Trophoblast cell (in vitro differentiated cells and primary cell): Measurements from ENCODE around the gene RAD51AP1. TPM values are rescaled to one million over a fixed set of nuclear protein-coding genes. Genes with fewer than 3 reads are reported as not detected.

Experiments
- DNase-seq, 2 donors: peaks; one replicate each; pipeline ENCODE4 v3.0.0-alpha.2; 2016
- H2AFZ ChIP-seq: 2 replicates; pipeline ENCODE4 v1.6.1; 2013; ENCODE audit warnings: low read length, moderate library complexity, mild to moderate bottlenecking; ENCODE audit not compliant: insufficient read depth, poor library complexity
- H2AK5ac ChIP-seq: 2 replicates; pipeline ENCODE4 v1.6.1; 2013; ENCODE audit warnings: mild to moderate bottlenecking, low read length
- H2BK120ac ChIP-seq: 2 replicates; pipeline ENCODE4 v1.6.1; 2013; ENCODE audit warnings: low read length, mild to moderate bottlenecking, moderate library complexity; ENCODE audit not compliant: insufficient read depth, poor library complexity
- H2BK12ac ChIP-seq: 2 replicates; pipeline ENCODE4 v1.6.1; 2013; ENCODE audit warnings: mild to moderate bottlenecking, low read length, moderate library complexity
- H2BK5ac ChIP-seq: 2 replicates; pipeline ENCODE4 v1.6.1; 2013; ENCODE audit warnings: low read length, low read depth, moderate library complexity, mild to moderate bottlenecking; ENCODE audit not compliant: poor library complexity
- H3K14ac ChIP-seq: 2 replicates; pipeline ENCODE4 v1.6.1; 2013; ENCODE audit warnings: mild to moderate bottlenecking, low read length
- H3K18ac ChIP-seq: 2 replicates; pipeline ENCODE4 v1.6.1; 2013; ENCODE audit warnings: mild to moderate bottlenecking, low read length
- H3K23ac ChIP-seq: 2 replicates; pipeline ENCODE4 v1.6.1; 2013; ENCODE audit warnings: low read length
- H3K27ac ChIP-seq: 2 replicates; pipeline ENCODE4 v1.5.1; 2013; ENCODE audit warnings: low read depth, mild to moderate bottlenecking, inconsistent platforms, low read length, moderate library complexity
- H3K27me3 ChIP-seq: 2 replicates; pipeline ENCODE4 v1.6.1; 2013; ENCODE audit warnings: inconsistent platforms, mild to moderate bottlenecking, low read length, moderate library complexity; ENCODE audit not compliant: insufficient read depth
- H3K36me3 ChIP-seq, 2 experiments: 1 replicate in 1 of 2; 2 replicates in 1 of 2; pipeline ENCODE4 v1.6.1; 2013; ENCODE audit warnings: low read length in 2 of 2, mild to moderate bottlenecking in 2 of 2, moderate library complexity in 1 of 2; ENCODE audit not compliant: insufficient read depth in 2 of 2, control insufficient read depth in 1 of 2
- H3K4ac ChIP-seq: 2 replicates; pipeline ENCODE4 v1.6.1; 2013; ENCODE audit warnings: low read depth, mild to moderate bottlenecking, low read length, moderate library complexity
- H3K4me1 ChIP-seq, 2 experiments: 1 replicate in 1 of 2; 2 replicates in 1 of 2; pipeline ENCODE4 v1.6.1; 2013; ENCODE audit warnings: low read length in 2 of 2, mild to moderate bottlenecking in 2 of 2, moderate library complexity in 1 of 2; ENCODE audit not compliant: insufficient read depth in 2 of 2, control insufficient read depth in 1 of 2
- H3K4me2 ChIP-seq: 2 replicates; pipeline ENCODE4 v1.6.1; 2013; ENCODE audit warnings: inconsistent platforms, mild to moderate bottlenecking, low read length, moderate library complexity
- H3K4me3 ChIP-seq: 2 replicates; pipeline ENCODE4 v1.5.1; 2013; ENCODE audit warnings: mild to moderate bottlenecking, low read depth, low read length, inconsistent platforms
- H3K79me1 ChIP-seq: one replicate; pipeline ENCODE4 v1.6.1; 2013; ENCODE audit warnings: low read length
- H3K79me2 ChIP-seq: 2 replicates; pipeline ENCODE4 v1.6.1; 2013; ENCODE audit warnings: low read length, mild to moderate bottlenecking; ENCODE audit not compliant: control insufficient read depth, insufficient read depth, poor library complexity
- H3K9ac ChIP-seq: 2 replicates; pipeline ENCODE4 v1.6.1; 2013; ENCODE audit warnings: mild to moderate bottlenecking, low read length
- H3K9me3 ChIP-seq: 2 replicates; pipeline ENCODE4 v1.6.1; 2013; ENCODE audit warnings: low read depth, mild to moderate bottlenecking, control low read depth, inconsistent platforms, low read length; ENCODE audit not compliant: insufficient read depth
- H4K12ac ChIP-seq: 2 replicates; pipeline ENCODE4 v1.6.1; 2013; ENCODE audit warnings: low read depth, mild to moderate bottlenecking, low read length, moderate library complexity
- H4K8ac ChIP-seq: 2 replicates; pipeline ENCODE4 v1.6.1; 2013; ENCODE audit warnings: low read depth, mild to moderate bottlenecking, low read length, moderate library complexity
- H4K91ac ChIP-seq: one replicate; pipeline ENCODE4 v1.6.1; 2013; ENCODE audit warnings: low read depth, mild to moderate bottlenecking, low read length, moderate library complexity
- WGBS: extraction: QIAGEN DNeasy Blood & Tissue Kit; methylation state at CpG from one replicate; pipeline ENCODE4 v1.1.7; 2013; ENCODE audit warnings: missing lambda C conversion rate; ENCODE audit not compliant: insufficient read length, insufficient coverage; ENCODE audit errors: extremely low coverage; 5-methylcytosine and 5-hydroxymethylcytosine counted together
- polyA plus RNA-seq: library from polyadenylated mRNA; stranded (reverse); fragments of 200-250 nt; gene quantifications from 2 replicates; pipeline ENCODE4 v1.2.3, GENCODE V29; 2013

RAD51AP1 gene, protein sequence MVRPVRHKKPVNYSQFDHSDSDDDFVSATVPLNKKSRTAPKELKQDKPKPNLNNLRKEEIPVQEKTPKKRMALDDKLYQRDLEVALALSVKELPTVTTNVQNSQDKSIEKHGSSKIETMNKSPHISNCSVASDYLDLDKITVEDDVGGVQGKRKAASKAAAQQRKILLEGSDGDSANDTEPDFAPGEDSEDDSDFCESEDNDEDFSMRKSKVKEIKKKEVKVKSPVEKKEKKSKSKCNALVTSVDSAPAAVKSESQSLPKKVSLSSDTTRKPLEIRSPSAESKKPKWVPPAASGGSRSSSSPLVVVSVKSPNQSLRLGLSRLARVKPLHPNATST
- 17.2 and 17.8 TPM in 2 replicates for polyA plus RNA-seq

DNA sequence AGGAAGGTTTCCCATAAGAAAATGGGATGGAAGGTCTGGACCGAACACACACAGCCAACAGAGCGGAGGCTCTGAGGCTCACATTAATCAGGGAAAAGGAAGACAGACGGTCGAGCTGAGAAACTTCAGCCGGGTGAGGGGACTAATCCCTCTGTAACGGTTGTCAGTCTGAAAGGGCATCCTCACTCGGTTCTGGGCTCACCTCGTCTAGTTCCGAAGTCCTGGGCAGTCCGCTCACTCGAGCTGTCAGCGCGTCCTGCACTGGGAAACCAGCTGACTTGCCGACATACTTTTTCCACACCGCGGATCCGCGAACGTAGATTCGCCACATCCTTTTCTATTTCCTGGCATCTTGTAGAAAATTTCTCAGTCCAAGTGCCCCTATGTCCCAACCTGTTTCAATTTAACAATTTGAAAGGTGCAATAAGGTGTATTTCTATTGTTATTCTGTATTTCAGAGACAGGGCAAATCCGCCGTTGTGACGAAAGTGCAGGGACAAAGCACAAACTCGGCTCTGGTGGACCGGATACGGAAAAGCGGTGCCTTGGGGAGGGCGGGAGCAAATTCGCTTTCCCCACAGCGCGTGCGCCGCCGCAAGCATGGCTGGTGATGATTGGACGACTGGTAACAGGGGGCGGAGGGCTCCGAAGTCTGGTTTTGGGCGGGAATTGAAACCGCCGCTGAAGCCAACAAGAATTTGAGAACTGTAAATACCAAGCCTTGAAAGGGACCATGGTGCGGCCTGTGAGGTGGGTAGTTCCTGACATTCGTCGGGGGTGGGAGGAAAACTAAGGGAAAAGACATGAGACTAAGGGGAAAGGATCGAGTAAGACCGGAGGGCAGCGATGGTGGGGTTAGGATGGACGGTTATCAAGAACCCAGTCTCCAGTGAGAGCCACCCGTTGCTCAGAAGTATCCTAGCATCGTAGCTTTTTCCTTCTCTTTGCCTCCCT is at the start of gene RAD51AP1:
Gene RAD51AP1, plus strand, starts transcription at position 684 of the 954 bp plus-strand sequence. Its CDS starts 50 bp downstream, at position 734.
- H3K36me3 ChIP-seq = peaks cover 4 to 5% of the 10 kb centered on the region in 2 experiments
- peak within 1 kb of the TSS; percentile 60 for H2BK5ac ChIP-seq
- H4K91ac ChIP-seq = peak within 1 kb of the TSS; percentile 30
- H3K18ac ChIP-seq = peak within 1 kb of the TSS; percentile 12
- H4K12ac ChIP-seq = peak within 1 kb of the TSS; percentile 58
- peak; percentile 95 to 98 for DNase-seq
- WGBS = no CpG with 5 or more reads among the region's 49 CpGs
- no peaks in the 10 kb centered on the region for H3K27me3 ChIP-seq
- no peaks in the 10 kb centered on the region for H3K79me2 ChIP-seq
- H3K4me3 ChIP-seq = peak within 1 kb of the TSS; percentile 91
- peak within 1 kb of the TSS; percentile 82 for H2AFZ ChIP-seq
- peak within 1 kb of the TSS; percentile 55 for H4K8ac ChIP-seq
- H2AK5ac ChIP-seq = no peak within 1 kb of the TSS
- H3K23ac ChIP-seq = no peak within 1 kb of the TSS
- H3K4me1 ChIP-seq = no peaks in the 10 kb centered on the region
- peak within 1 kb of the TSS; percentile 7 for H3K14ac ChIP-seq
- no peaks in the 10 kb centered on the region for H3K79me1 ChIP-seq
- peak within 1 kb of the TSS; percentile 77 for H3K4ac ChIP-seq
- H3K27ac ChIP-seq = peak within 1 kb of the TSS; percentile 52
- H3K4me2 ChIP-seq = peak within 1 kb of the TSS; percentile 83
- no peak within 1 kb of the TSS for H2BK120ac ChIP-seq
- no peaks in the 10 kb centered on the region for H3K9me3 ChIP-seq
- H3K9ac ChIP-seq = peak within 1 kb of the TSS; percentile 94
- H2BK12ac ChIP-seq = no peak within 1 kb of the TSS

DNA sequence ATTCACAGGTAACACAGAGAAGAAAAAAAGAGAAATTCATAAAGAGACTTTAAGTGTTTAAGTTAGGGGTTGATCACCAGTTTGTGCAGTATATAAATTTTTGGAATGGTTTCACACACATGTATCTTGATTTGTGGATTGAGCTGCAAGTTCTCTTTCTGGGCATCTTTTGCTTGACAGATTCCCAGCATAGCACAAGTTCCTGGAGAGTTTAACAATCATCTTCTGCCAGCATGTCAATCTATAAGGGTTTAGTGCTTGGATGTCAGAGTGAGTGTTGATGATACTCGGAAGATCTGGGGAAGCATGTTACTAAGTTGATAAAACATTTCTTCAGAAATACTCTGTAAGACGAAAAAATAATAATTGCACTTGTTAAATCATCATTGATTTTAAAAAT is 49.1 kb upstream of the RAD51AP1 start:
- no peak overlapping the region for H3K4me2 ChIP-seq
- H4K12ac ChIP-seq = no peak overlapping the region
- H3K36me3 ChIP-seq = peaks cover 0 to 2% of the 10 kb centered on the region in 2 experiments
- no peak overlapping the region for H3K27ac ChIP-seq
- no peaks in the 10 kb centered on the region for H3K9me3 ChIP-seq
- no peak overlapping the region for H2BK120ac ChIP-seq
- no peak overlapping the region for H4K8ac ChIP-seq
- H3K79me1 ChIP-seq = no peaks in the 10 kb centered on the region
- H2AK5ac ChIP-seq = no peak overlapping the region
- no peak overlapping the region for H3K14ac ChIP-seq
- no peak overlapping the region for H3K18ac ChIP-seq
- peak in 1 of 2 donors; percentile 60 for DNase-seq
- no peaks in the 10 kb centered on the region for H3K79me2 ChIP-seq
- H3K4me1 ChIP-seq = no peaks in the 10 kb centered on the region
- no peaks in the 10 kb centered on the region for H3K27me3 ChIP-seq
- no peak overlapping the region for H2BK12ac ChIP-seq
- H2BK5ac ChIP-seq = no peak overlapping the region
- no peak overlapping the region for H2AFZ ChIP-seq
- no peak overlapping the region for H3K4ac ChIP-seq
- H4K91ac ChIP-seq = no peak overlapping the region
- H3K23ac ChIP-seq = no peak overlapping the region
- no CpG with 5 or more reads among the region's 2 CpGs for WGBS
- H3K9ac ChIP-seq = no peak overlapping the region
- no peak overlapping the region for H3K4me3 ChIP-seq

GRCh38 chr12:4490973-4491372 is 47.7 kb upstream of the RAD51AP1 start:
- no peak overlapping the region for H4K8ac ChIP-seq
- no peak overlapping the region for H2BK120ac ChIP-seq
- no peak overlapping the region for H3K4ac ChIP-seq
- H2AK5ac ChIP-seq = no peak overlapping the region
- no peak overlapping the region for H3K27ac ChIP-seq
- H3K9ac ChIP-seq = no peak overlapping the region
- H4K91ac ChIP-seq = no peak overlapping the region
- H3K23ac ChIP-seq = no peak overlapping the region
- no peak overlapping the region for H3K4me2 ChIP-seq
- H2BK12ac ChIP-seq = no peak overlapping the region
- WGBS = no CpG with 5 or more reads among the region's 1 CpG
- no peaks in the 10 kb centered on the region for H3K79me2 ChIP-seq
- no peak overlapping the region for H4K12ac ChIP-seq
- H3K36me3 ChIP-seq = peaks cover 0 to 2% of the 10 kb centered on the region in 2 experiments
- no peaks in the 10 kb centered on the region for H3K9me3 ChIP-seq
- DNase-seq = no peak
- H3K18ac ChIP-seq = no peak overlapping the region
- H3K4me1 ChIP-seq = no peaks in the 10 kb centered on the region
- no peak overlapping the region for H2BK5ac ChIP-seq
- no peaks in the 10 kb centered on the region for H3K27me3 ChIP-seq
- no peak overlapping the region for H3K14ac ChIP-seq
- no peaks in the 10 kb centered on the region for H3K79me1 ChIP-seq
- no peak overlapping the region for H2AFZ ChIP-seq
- no peak overlapping the region for H3K4me3 ChIP-seq

- WGBS = no CpG with 5 or more reads among the region's 1 CpG
- Histone ChIP-seq H3K4ac (no peak overlapping the region), H4K12ac (no peak overlapping the region), H3K14ac (no peak overlapping the region), H3K36me3 (peaks cover 4% of the 10 kb centered on the region in 2 experiments), H3K9me3 (no peaks in the 10 kb centered on the region), H2AFZ (no peak overlapping the region), H3K79me1 (no peaks in the 10 kb centered on the region), H3K9ac (no peak overlapping the region), H3K23ac (no peak overlapping the region), H3K27ac (no peak overlapping the region), H2BK120ac (no peak overlapping the region), H2BK12ac (no peak overlapping the region), H3K4me3 (no peak overlapping the region), H3K4me2 (no peak overlapping the region), H4K91ac (no peak overlapping the region), H2AK5ac (no peak overlapping the region), H3K27me3 (no peaks in the 10 kb centered on the region), H3K18ac (no peak overlapping the region), H3K79me2 (no peaks in the 10 kb centered on the region), H4K8ac (no peak overlapping the region), H2BK5ac (no peak overlapping the region), H3K4me1 (no peaks in the 10 kb centered on the region)
- DNase-seq = no peak
Measured at GRCh38 chr12:4496145-4496838, 42.4 kb upstream of the RAD51AP1 start.
